Activated naive CD8-positive, alpha-beta T cell treated with anti-CD3 and anti-CD28 coated beads for 36 hours (primary cell): ENCODE measurements around the gene AUTS2. TPM values are rescaled to one million over a fixed set of nuclear protein-coding genes. Genes with fewer than 3 reads are reported as not detected.

Source experiments
- DNase-seq: peaks from one replicate; pipeline ENCODE4 v3.0.0; 2021
- H3K27ac Mint-ChIP-seq: one replicate; pipeline ENCODE4 v1.8.0; 2022; ENCODE audit warnings: mild to moderate bottlenecking, moderate library complexity, mixed read lengths
- H3K27me3 Mint-ChIP-seq: one replicate; pipeline ENCODE4 v1.8.0; 2022; ENCODE audit warnings: mild to moderate bottlenecking, mixed read lengths
- H3K36me3 Mint-ChIP-seq: one replicate; pipeline ENCODE4 v1.8.0; 2021; ENCODE audit warnings: mild to moderate bottlenecking, mixed read lengths
- H3K4me1 Mint-ChIP-seq: one replicate; pipeline ENCODE4 v1.8.0; 2021; ENCODE audit warnings: mixed read lengths
- H3K4me3 Mint-ChIP-seq: one replicate; pipeline ENCODE4 v1.8.0; 2022; ENCODE audit warnings: mild to moderate bottlenecking, moderate library complexity, mixed read lengths
- H3K9me3 Mint-ChIP-seq: one replicate; pipeline ENCODE4 v1.8.0; 2022; ENCODE audit warnings: mixed read lengths
- total RNA-seq, 2 experiments: library from RNA; stranded (reverse); gene quantifications; one replicate each; pipeline ENCODE4 v1.2.3, GENCODE V29; 2021

Gene AUTS2
- total RNA-seq, 2 experiments from 2014 or later, result 0.58 to 0.78 TPM

GRCh38 chr7:70542750-70543376 lies 944.6 kb downstream of the AUTS2 start:
- Mint-ChIP-seq H3K27ac (no peak overlapping the region), H3K4me3 (no peak overlapping the region), H3K36me3 (no peaks in the 10 kb centered on the region), H3K4me1 (no peaks in the 10 kb centered on the region), H3K27me3 (no peaks in the 10 kb centered on the region), H3K9me3 (peaks cover 1% of the 10 kb centered on the region)
- no peak for DNase-seq

- Mint-ChIP-seq H3K9me3 (peaks cover 1% of the 10 kb centered on the region), H3K36me3 (no peaks in the 10 kb centered on the region), H3K4me3 (no peak overlapping the region), H3K4me1 (no peaks in the 10 kb centered on the region), H3K27me3 (no peaks in the 10 kb centered on the region), H3K27ac (no peak overlapping the region)
- DNase-seq, result no peak
Observed at GRCh38 chr7:70544016-70544415, 945.7 kb downstream of the AUTS2 start.

GRCh38 chr7:70545214-70545613 lies 946.9 kb downstream of the AUTS2 start:
- no peak for DNase-seq
- Mint-ChIP-seq H3K27ac (no peak overlapping the region), H3K36me3 (no peaks in the 10 kb centered on the region), H3K4me3 (no peak overlapping the region), H3K27me3 (no peaks in the 10 kb centered on the region), H3K9me3 (peaks cover 1% of the 10 kb centered on the region), H3K4me1 (no peaks in the 10 kb centered on the region)

GRCh38 chr7:70552141-70552540 lies 953.9 kb downstream of the AUTS2 start:
- H3K27me3 Mint-ChIP-seq, result no peaks in the 10 kb centered on the region
- H3K9me3 Mint-ChIP-seq, result peaks cover 1% of the 10 kb centered on the region
- DNase-seq, result no peak
- H3K36me3 Mint-ChIP-seq, result no peaks in the 10 kb centered on the region
- no peak overlapping the region for H3K4me3 Mint-ChIP-seq
- H3K4me1 Mint-ChIP-seq, result no peaks in the 10 kb centered on the region
- H3K27ac Mint-ChIP-seq, result no peak overlapping the region

- H3K27me3 Mint-ChIP-seq, result no peaks in the 10 kb centered on the region
- H3K4me3 Mint-ChIP-seq, result no peak overlapping the region
- no peaks in the 10 kb centered on the region for H3K36me3 Mint-ChIP-seq
- DNase-seq, result no peak
- no peaks in the 10 kb centered on the region for H3K4me1 Mint-ChIP-seq
- no peak overlapping the region for H3K27ac Mint-ChIP-seq
- H3K9me3 Mint-ChIP-seq, result no peaks in the 10 kb centered on the region
Observed at GRCh38 chr7:70553364-70553763, 955.1 kb downstream of the AUTS2 start.

- H3K27ac Mint-ChIP-seq, result no peak overlapping the region
- no peaks in the 10 kb centered on the region for H3K4me1 Mint-ChIP-seq
- no peaks in the 10 kb centered on the region for H3K36me3 Mint-ChIP-seq
- H3K9me3 Mint-ChIP-seq, result peaks cover 3% of the 10 kb centered on the region
- no peaks in the 10 kb centered on the region for H3K27me3 Mint-ChIP-seq
- H3K4me3 Mint-ChIP-seq, result no peak overlapping the region
- DNase-seq, result no peak
Observed at GRCh38 chr7:70554646-70555045, 956.4 kb downstream of the AUTS2 start.

GRCh38 chr7:70556761-70557160 lies 958.5 kb downstream of the AUTS2 start:
- H3K27me3 Mint-ChIP-seq, result no peaks in the 10 kb centered on the region

GRCh38 chr7:70557338-70557737 lies 959.1 kb downstream of the AUTS2 start:
- H3K9me3 Mint-ChIP-seq, result peaks cover 6% of the 10 kb centered on the region
- no peaks in the 10 kb centered on the region for H3K36me3 Mint-ChIP-seq

More at GRCh38 chr7:70556761-70557160, 958.5 kb downstream of the AUTS2 start:
- Mint-ChIP-seq H3K9me3 (peaks cover 6% of the 10 kb centered on the region), H3K4me1 (no peaks in the 10 kb centered on the region), H3K36me3 (no peaks in the 10 kb centered on the region), H3K27ac (no peak overlapping the region), H3K4me3 (no peak overlapping the region)
- no peak for DNase-seq

GRCh38 chr7:70559815-70560214 lies 961.5 kb downstream of the AUTS2 start:
- H3K4me1 Mint-ChIP-seq, result no peaks in the 10 kb centered on the region
- no peaks in the 10 kb centered on the region for H3K27me3 Mint-ChIP-seq
- no peak overlapping the region for H3K27ac Mint-ChIP-seq
- H3K4me3 Mint-ChIP-seq, result no peak overlapping the region
- peaks cover 6% of the 10 kb centered on the region for H3K9me3 Mint-ChIP-seq
- DNase-seq, result no peak
- no peaks in the 10 kb centered on the region for H3K36me3 Mint-ChIP-seq

More at GRCh38 chr7:70557338-70557737, 959.1 kb downstream of the AUTS2 start:
- Mint-ChIP-seq H3K27ac (no peak overlapping the region), H3K4me3 (no peak overlapping the region), H3K27me3 (no peaks in the 10 kb centered on the region), H3K4me1 (no peaks in the 10 kb centered on the region)
- no peak for DNase-seq

GRCh38 chr7:70563960-70564359 lies 965.7 kb downstream of the AUTS2 start:
- no peaks in the 10 kb centered on the region for H3K36me3 Mint-ChIP-seq
- peaks cover 5% of the 10 kb centered on the region for H3K9me3 Mint-ChIP-seq
- H3K27me3 Mint-ChIP-seq, result no peaks in the 10 kb centered on the region
- H3K4me1 Mint-ChIP-seq, result no peaks in the 10 kb centered on the region
- H3K27ac Mint-ChIP-seq, result no peak overlapping the region
- H3K4me3 Mint-ChIP-seq, result no peak overlapping the region
- DNase-seq, result no peak

- H3K4me3 Mint-ChIP-seq, result no peak overlapping the region
- no peaks in the 10 kb centered on the region for H3K27me3 Mint-ChIP-seq
- no peak for DNase-seq
- H3K36me3 Mint-ChIP-seq, result no peaks in the 10 kb centered on the region
- no peak overlapping the region for H3K27ac Mint-ChIP-seq
- H3K4me1 Mint-ChIP-seq, result no peaks in the 10 kb centered on the region
- no peaks in the 10 kb centered on the region for H3K9me3 Mint-ChIP-seq
Observed at GRCh38 chr7:70565721-70566370, 967.6 kb downstream of the AUTS2 start.

- Mint-ChIP-seq H3K36me3 (no peaks in the 10 kb centered on the region), H3K27ac (no peak overlapping the region), H3K9me3 (no peaks in the 10 kb centered on the region), H3K27me3 (no peaks in the 10 kb centered on the region), H3K4me1 (no peaks in the 10 kb centered on the region), H3K4me3 (no peak overlapping the region)
- no peak for DNase-seq
Observed at GRCh38 chr7:70566671-70567070, 968.4 kb downstream of the AUTS2 start.

GRCh38 chr7:70568674-70569334 lies 970.5 kb downstream of the AUTS2 start:
- no peak overlapping the region for H3K27ac Mint-ChIP-seq
- H3K36me3 Mint-ChIP-seq, result no peaks in the 10 kb centered on the region
- H3K27me3 Mint-ChIP-seq, result no peaks in the 10 kb centered on the region
- H3K4me3 Mint-ChIP-seq, result no peak overlapping the region
- no peaks in the 10 kb centered on the region for H3K4me1 Mint-ChIP-seq
- no peaks in the 10 kb centered on the region for H3K9me3 Mint-ChIP-seq
- no peak for DNase-seq

GRCh38 chr7:70569335-70569819 lies 971.1 kb downstream of the AUTS2 start:
- no peak overlapping the region for H3K4me3 Mint-ChIP-seq
- no peaks in the 10 kb centered on the region for H3K36me3 Mint-ChIP-seq

GRCh38 chr7:70570029-70570428 lies 971.8 kb downstream of the AUTS2 start:
- Mint-ChIP-seq H3K27ac (no peak overlapping the region), H3K36me3 (no peaks in the 10 kb centered on the region), H3K27me3 (no peaks in the 10 kb centered on the region), H3K4me3 (no peak overlapping the region), H3K4me1 (no peaks in the 10 kb centered on the region), H3K9me3 (no peaks in the 10 kb centered on the region)
- no peak for DNase-seq

More at GRCh38 chr7:70569335-70569819, 971.1 kb downstream of the AUTS2 start:
- no peaks in the 10 kb centered on the region for H3K27me3 Mint-ChIP-seq
- DNase-seq, result no peak
- H3K9me3 Mint-ChIP-seq, result no peaks in the 10 kb centered on the region
- H3K4me1 Mint-ChIP-seq, result no peaks in the 10 kb centered on the region
- no peak overlapping the region for H3K27ac Mint-ChIP-seq
